GM21367 (cell line): ENCODE results near the gene TIE1.
"Not testable (repeated sequence)": the region's sequence is repeated elsewhere in the genome, so short reads cannot be mapped to it uniquely, and the experiment has no call there.

ENCODE experiments used
- ATAC-seq: cut with Tn5 transposase; IDR thresholded peaks from one replicate; pipeline ENCODE4 v1.9.1; 2021; ENCODE audit not compliant: unreplicated experiment

The TIE1 gene

DNA sequence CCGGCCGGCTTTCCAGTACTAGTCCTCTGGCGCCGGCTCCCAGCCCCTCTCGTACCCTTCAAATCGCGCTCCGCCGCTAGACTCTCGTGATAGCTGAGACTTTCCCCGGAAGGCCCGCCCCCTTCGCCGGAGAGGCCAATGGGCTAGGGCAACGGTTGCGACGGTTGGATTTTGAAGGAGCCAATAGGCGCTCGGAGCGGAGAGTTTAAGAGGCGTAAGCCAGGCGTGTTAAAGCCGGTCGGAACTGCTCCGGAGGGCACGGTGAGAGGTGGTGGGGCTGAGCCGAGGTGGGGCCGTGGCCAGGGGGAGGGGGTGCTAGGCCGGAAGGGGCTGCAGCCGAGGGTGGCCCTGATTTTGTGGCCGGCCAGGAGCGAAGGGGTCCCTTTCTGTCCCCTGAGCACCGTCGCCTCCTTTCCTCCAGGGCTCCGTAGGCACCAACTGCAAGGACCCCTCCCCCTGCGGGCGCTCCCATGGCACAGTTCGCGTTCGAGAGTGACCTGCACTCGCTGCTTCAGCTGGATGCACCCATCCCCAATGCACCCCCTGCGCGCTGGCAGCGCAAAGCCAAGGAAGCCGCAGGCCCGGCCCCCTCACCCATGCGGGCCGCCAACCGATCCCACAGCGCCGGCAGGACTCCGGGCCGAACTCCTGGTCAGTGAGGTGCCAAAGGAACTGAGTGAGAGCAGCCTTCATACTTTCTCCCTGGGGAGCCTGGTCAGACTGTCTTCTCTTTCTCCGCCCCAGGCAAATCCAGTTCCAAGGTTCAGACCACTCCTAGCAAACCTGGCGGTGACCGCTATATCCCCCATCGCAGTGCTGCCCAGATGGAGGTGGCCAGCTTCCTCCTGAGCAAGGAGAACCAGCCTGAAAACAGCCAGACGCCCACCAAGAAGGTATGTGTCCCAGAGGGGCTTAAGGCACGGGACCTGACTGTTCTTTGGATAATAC, 58.2 kb downstream of the TIE1 start, which contains the start of gene CDC20:
CDC20 (plus strand) TSS at position 236 of the 948 bp plus-strand sequence; CDS start at position 471, 235 bp downstream.
- peak; percentile 88 for ATAC-seq

DNA sequence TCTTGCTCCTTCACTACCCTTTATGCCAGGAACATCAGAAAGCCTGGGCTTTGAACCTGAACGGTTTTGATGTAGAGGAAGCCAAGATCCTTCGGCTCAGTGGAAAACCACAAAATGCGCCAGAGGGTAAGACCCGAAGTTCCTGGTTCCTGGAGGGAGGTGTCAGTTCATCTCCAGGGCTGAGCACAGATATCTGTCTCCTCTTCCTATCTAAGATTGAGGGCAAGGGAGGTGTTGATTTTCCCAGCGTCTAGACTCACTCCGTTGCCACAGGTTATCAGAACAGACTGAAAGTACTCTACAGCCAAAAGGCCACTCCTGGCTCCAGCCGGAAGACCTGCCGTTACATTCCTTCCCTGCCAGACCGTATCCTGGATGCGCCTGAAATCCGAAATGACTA, 58.9 kb downstream of the TIE1 start:
- no peak for ATAC-seq

DNA sequence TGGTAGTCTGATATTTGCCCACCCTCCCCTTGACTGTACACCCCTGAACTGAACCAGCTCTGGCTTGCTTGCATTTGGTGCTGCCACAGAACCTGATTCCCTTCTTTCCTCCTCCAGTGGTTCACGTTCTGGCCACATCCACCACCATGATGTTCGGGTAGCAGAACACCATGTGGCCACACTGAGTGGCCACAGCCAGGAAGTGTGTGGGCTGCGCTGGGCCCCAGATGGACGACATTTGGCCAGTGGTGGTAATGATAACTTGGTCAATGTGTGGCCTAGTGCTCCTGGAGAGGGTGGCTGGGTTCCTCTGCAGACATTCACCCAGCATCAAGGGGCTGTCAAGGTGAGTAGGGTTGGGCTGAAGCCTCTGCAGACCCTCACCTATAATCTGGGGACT, 59.8 kb downstream of the TIE1 start:
- ATAC-seq: no peak

DNA sequence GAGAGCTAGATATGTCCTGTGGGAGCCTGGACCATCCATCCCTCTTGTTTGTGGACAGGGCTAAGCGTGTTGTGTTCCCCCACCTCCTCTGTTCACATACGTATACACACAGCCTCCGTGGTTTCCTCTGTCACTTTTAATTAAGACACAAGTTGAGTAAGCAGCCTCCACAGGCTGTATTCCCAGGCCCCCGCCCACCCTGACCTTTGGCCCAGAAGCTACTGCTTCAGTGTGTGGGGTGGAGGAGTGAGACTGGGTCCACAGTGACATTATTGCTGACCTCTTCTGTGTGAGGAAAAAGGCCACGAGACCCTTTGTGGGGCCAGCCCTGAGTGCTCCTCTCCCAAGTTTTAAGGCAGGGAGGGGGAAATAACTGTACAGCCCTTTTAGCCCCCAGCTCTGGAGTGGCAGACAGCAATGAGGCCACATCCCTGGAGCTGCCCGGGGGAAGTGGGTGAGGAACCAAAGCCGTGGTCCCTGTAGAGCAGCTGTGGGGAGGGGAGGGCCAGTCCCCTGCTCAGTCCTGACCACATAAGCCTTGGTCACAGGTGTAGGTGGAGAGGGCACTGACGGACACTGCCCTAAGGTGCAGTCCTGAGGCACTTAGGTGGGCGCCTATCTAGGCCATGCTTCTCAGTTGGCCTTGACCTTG, 62.6 kb downstream of the TIE1 start:
- no peak for ATAC-seq

DNA sequence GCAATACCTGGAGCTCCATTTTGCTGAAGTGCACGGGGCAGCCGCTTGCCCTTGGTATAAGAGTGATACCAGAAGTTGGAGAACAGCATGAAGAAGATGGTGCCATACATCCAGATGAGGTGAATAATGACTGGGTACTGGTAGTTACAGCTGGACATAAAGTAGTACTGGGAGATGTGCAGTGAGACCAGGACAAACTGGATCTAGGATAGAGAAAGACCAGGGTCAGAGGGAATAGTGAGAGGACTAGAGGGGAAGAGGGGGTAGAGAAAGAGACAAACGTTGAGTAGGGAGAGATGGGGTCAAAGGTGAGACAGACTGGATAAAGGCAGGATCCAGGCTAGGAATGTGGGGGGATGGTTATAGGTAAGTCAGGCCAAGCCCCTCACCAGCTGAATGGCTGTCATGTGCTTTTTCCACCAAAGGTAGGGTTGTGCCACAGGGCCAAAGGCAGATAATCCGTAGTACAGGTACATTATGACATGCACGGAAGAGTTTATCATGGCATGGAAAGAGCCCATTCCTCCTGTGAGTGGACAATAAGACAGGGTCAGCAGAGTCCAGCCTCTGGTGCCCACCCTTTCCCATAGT, 63.2 kb downstream of the TIE1 start:
- no peak for ATAC-seq

GRCh38 chr1:43365678-43366077, 64.9 kb downstream of the TIE1 start:
- ATAC-seq: no peak

DNA sequence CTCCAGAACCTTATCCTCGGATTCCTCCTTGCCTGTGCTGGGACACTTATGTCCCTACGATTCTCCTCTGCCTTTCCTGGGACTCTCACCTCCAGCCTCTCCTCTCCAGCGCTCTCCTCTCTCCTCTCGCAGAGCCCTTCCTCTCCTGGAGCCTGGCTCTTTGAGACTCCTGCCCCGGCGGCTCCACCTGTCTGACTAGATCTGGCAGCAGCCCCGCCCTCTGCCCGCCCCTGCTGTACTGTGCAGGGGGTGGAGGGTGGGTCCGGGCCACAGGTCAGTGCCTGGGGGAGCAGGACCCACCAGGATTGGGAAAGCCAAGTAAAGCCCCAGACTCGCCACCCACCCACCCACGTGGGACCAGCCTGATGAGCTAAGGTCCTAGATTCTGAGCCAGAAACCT, 65.4 kb downstream of the TIE1 start:
- no peak for ATAC-seq

DNA sequence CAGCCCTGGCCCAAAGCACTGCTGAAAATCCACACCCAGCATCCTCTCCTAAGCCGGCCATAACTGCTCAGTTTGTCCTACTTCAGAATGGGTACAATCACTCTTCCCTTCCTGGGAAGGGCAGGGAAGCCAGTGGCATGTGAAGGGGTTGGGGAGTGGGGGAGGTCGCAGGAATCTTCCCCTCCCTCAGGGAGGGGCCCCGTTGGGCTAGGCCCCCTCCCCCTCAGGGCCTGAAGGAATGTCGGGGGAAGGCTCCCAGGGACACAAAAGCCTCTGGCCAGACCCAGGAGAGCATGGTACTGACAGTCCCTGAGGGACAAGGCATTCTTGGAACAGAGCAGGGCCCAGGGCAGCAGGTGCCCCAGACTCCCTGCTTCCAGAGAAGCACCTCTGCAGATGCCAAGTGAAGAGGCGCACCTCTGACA, 65.8 kb downstream of the TIE1 start:
- ATAC-seq: no peak

DNA sequence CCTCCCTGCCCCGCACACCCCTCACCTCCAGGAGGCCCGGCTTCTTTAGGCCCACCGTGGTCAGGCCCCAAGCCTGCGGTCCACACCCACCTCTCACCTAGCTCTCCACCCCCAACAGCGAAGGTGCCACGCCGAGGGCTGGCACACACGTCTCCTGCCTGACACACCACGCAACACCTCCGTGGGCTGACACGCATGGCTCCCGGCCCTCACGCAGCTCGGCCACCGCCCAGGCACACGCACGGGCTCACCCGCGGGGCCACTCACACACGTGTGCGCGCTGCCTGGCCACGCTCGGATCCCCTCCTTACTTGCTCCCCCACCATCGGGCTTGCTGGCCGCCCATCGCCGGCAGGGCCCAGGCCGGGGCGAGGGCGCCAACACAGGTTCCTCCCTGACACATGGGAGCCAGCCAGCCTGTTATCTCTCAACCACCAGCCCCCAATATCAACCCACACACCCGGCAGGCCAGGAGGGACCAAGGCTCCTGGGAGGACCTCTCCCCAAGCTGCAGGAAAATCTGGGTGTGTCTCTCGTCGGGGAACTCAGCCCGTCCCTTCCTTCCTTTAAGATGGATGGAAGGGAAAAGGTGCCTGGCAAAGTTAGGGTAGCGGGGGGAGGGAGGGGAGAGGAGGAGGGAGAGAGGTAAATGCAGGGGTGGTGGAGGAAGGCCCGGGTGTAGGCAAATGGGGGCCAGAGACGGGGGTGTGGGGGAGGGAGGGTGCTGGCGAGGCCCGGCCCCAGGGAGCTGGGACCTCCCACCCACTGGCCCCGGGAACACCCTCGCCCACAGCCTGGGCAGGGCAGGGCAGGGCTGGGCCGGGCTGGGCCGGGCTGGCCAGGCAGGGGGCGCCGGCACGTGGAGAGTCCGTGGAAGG, 66.5 kb downstream of the TIE1 start:
- peak; percentile 37 for ATAC-seq

- ATAC-seq: peak; percentile 55
Observed at GRCh38 chr1:43367904-43368645, 67.3 kb downstream of the TIE1 start, which contains the start of gene ELOVL1. ELOVL1 (minus strand) TSS chr1:43368011; CDS start chr1:43365609, 2,402 bp downstream.

DNA sequence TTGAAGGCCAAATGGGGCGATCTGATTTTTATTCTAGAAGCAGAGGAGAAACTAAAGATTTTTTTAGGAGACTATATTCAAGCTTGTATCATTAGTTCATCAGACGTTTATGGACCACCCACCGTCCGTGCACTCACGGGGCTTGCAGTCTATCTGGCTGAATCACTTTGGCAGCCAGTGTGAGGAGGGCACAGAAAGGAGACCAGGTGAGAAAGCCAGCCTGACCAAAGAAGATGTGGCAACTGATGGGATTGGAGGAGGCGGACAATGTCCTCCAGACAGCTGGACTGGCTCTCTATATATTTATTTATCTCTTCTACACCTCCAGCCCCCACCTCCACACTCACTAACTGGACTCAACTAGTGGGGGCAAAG, 67.9 kb downstream of the TIE1 start:
- no peak for ATAC-seq

GRCh38 chr1:43369779-43370178, 69.0 kb downstream of the TIE1 start:
- ATAC-seq: not testable (repeated sequence)

- no peak for ATAC-seq
Observed at GRCh38 chr1:43370564-43370963, 69.8 kb downstream of the TIE1 start.

GRCh38 chr1:43372172-43372571, 71.4 kb downstream of the TIE1 start:
- ATAC-seq: no peak
